Measurements from ENCODE around the gene ALS2CL.

GRCh38 chr3:46695962-46696894, 2.7 kb upstream of the ALS2CL start:
- TF ChIP-seq CTCF (IDR thresholded peaks at IDR 0.05) (no peak), POLR2A (IDR thresholded peaks at IDR 0.05) (no peak)

Measured in esophagus squamous epithelium (tissue), 4 donors.